Measurements from ENCODE around the gene ITK.

Gene ITK

DNA sequence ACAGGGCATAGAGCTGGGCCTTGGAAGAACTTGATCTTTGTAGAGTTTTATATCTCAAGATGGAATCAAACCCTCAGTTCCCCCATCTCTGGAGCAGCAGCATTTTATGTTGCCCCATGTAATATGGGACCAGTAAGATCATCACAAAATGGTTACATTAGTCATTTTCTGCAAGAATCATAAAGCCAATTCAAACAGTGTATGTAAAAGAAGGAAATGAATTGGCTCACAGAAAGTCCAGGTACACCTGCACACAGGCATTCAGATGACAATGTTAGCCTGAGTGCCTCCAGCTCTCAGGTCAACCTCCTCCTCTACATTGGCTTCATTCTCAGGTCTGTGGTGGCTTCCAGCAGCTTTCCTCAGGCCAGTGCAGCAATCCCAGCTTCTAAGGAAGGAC is 120.4 kb downstream of the ITK start:
- H3K4me3 ChIP-seq (ENCODE audit: low read depth, low read length): no peak overlapping the region
- TF ChIP-seq, protein P1, sequence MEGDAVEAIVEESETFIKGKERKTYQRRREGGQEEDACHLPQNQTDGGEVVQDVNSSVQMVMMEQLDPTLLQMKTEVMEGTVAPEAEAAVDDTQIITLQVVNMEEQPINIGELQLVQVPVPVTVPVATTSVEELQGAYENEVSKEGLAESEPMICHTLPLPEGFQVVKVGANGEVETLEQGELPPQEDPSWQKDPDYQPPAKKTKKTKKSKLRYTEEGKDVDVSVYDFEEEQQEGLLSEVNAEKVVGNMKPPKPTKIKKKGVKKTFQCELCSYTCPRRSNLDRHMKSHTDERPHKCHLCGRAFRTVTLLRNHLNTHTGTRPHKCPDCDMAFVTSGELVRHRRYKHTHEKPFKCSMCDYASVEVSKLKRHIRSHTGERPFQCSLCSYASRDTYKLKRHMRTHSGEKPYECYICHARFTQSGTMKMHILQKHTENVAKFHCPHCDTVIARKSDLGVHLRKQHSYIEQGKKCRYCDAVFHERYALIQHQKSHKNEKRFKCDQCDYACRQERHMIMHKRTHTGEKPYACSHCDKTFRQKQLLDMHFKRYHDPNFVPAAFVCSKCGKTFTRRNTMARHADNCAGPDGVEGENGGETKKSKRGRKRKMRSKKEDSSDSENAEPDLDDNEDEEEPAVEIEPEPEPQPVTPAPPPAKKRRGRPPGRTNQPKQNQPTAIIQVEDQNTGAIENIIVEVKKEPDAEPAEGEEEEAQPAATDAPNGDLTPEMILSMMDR (IDR thresholded peaks at IDR 0.05; ENCODE audit: low read depth, low read length): no peak

DNA sequence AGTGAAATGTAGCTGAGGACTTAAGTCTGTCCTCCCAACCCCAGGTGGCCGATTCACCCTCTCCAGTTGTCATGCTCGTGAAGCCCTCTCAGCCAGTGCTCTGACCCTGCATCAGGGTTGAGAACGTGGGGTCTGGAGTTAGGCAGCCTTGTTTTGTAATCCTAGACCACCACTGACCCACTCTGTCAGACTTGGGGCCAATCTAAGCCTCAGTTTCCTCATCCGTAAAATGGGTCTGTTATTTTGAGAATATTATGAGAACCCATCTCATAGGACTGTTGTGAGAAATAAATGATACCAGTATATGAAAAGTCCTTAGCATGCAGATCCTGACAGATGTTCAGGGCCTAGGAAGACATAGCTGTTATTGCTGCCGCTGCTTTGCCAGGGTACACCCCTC is 122.4 kb downstream of the ITK start:
- TF ChIP-seq, protein P1 (IDR thresholded peaks at IDR 0.05; ENCODE audit: low read depth, low read length): no peak
- H3K4me3 ChIP-seq (ENCODE audit: low read depth, low read length): no peak overlapping the region

DNA sequence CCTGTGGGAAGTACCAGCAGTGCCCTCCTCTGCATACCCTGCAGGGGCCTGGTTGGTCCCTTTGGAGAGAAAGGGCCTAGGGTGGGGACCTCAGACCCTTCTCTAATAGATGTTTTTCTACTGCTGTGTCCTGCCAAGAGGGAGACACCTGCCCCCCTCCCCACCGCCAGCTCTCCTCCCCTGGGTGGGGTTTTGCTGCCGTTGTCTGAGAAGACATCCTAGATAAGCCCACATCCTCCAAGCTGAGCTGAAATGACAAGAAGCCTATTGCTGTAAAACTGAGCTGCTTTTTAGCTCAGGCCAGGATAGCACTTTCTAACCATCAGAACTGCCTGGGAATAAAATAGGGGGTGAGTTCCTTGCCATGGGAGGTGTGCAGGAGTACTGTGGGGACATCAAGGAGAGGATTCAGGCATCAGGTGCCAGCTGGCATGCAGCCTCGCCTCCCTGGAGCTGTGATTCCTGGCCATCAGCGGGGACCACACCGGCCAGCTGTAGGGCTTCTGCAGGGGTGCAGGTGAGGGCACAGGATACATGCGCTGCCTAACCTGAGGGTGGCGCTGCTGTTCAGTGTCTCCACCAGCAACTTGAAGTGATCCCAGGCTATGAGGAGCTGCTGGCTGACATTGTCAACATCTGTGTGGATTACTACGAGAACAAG is 123.2 kb downstream of the ITK start:
- no peak overlapping the region for H3K4me3 ChIP-seq (ENCODE audit: low read depth, low read length)
- TF ChIP-seq, protein P1 (IDR thresholded peaks at IDR 0.05; ENCODE audit: low read depth, low read length): no peak
